GM19328 (cell line): ENCODE results near the gene LSP1.

Source experiments
- ATAC-seq: cut with Tn5 transposase; IDR thresholded peaks from one replicate; pipeline ENCODE4 v1.9.1; 2021; ENCODE audit warnings: mild to moderate bottlenecking, moderate library complexity; ENCODE audit not compliant: unreplicated experiment

LSP1 gene

DNA sequence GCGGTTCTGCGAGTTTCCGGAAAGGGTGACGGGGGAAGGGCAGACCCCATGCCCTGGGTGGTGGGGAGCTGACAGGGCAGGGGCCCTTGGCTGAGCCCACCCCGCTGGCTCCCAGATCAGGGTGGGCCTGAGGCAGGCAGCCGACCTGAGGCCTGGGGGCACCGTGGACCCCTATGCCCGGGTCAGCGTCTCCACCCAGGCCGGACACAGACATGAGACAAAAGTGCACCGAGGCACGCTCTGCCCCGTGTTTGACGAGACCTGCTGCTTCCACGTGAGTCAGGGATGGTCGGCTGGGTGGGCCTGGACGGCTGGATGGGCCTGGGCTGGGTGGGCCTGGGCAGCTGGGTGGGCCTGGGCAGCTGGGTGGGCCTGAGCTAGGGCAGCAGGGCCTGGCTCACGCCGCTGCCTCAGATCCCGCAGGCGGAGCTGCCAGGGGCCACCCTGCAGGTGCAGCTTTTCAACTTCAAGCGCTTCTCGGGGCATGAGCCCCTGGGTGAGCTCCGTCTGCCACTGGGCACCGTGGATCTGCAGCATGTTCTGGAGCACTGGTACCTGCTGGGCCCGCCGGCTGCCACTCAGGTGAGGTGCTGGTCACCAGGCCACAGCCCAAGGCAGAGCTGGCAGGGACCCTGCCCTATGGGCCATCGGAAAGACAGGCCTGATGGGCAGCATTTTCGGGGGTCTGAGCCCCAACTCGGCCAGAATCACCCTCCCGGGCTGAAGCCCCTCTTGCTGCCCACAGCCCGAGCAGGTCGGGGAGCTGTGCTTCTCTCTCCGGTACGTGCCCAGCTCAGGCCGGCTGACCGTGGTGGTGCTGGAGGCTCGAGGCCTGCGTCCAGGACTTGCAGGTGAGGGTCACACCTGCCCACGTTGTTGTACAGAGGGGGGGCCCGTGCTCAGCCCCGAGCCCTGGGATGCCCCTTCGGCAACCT, 16.6 kb upstream of the LSP1 start:
- ATAC-seq: no peak

DNA sequence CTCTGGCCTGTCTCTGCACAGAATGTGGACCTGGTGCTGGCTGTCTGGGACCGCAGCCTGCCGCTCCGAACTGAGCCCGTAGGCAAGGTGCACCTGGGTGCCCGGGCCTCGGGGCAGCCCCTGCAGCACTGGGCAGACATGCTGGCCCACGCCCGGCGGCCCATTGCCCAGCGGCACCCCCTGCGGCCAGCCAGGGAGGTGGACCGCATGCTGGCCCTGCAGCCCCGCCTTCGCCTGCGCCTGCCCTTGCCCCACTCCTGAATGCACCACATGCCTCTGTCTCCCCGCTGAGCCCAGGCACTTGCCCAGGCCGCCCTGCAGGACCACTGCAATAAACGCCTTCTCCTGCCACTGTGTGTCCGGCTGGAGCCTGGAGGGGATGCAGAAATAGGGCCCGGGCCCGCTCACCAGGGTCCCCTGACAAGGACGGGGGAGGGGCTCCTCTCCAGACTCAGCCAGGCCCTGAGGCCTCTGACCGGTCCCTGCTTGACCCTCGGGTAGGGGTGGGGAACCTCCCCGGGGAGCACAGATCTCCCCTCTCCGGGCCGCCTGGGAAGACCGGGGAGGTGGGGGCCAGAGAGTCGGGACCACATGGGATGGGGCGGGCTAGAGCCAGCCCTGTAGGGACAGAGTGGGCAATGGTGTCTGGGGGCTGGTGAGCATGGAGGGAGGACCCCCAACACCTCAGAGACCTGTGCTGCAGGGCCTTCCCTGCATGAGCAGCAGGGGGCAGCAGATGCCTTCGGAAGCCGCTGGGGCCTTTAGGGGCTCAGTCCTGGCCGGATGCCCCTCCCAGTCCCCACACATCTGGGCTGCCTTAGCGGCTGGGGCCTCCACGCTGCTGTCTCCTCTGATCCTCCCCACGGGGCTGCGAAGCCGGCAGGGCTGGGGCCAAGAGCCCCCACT, 15.5 kb upstream of the LSP1 start:
- ATAC-seq: peak; percentile 59

DNA sequence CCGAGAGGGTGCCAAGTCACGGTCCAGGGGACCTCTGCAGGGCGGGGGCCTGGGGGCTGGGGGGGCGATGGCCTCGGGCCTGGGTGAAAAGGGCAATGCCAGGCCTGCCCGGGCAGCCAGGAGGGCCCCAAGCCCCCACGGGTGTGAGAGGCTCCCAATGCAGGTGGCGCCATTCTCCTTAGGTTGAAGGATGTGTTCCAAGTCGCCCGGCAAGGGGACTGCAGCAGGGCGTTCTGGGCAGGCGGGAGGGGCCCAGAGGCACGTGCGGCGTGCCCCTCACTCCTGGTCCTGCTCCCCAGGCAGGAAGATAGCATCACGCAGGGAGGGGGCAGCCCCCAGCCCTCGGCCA, 14.8 kb upstream of the LSP1 start:
- ATAC-seq: no peak

DNA sequence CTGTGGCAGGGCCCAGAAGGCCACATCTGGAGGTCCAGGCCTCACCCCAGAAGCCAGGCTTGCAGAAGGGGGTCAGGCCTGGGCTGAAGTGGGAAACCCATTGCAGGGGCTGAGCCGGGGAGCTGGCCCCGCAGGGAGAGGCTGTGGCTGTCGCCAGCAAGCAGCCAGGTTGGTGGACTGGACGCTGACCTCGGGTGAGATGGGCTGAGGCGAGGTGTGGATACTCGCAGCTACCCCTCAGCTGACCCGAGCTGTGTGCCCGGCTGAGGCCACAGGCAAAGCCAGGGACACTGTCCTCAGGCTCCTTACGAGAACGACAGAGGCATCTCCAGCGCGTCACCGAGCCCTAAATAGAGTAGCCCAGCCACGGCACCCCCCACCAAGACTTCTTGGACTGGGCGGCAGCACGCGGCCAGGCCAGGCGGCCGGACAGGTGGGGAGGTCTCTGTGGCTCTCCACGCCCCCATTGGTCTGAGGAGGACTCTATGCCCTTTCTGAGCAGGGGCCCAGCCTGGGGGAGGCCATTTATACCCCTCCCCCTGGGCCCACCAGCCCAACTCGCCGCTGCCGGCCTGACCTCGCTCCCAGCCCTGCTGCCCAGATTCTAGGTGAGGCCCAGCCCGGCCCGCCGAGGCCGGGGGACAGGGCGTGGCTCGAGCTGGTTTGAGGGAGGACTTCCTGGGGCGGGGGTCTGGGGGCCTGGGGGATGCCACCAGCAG, 14.3 kb upstream of the LSP1 start, which contains the start of gene TNNI2:
Gene TNNI2 (plus strand): TSS at position 556 of the 719 bp plus-strand sequence. CDS start 716 bp downstream, outside the sequence.
- ATAC-seq: no peak

DNA sequence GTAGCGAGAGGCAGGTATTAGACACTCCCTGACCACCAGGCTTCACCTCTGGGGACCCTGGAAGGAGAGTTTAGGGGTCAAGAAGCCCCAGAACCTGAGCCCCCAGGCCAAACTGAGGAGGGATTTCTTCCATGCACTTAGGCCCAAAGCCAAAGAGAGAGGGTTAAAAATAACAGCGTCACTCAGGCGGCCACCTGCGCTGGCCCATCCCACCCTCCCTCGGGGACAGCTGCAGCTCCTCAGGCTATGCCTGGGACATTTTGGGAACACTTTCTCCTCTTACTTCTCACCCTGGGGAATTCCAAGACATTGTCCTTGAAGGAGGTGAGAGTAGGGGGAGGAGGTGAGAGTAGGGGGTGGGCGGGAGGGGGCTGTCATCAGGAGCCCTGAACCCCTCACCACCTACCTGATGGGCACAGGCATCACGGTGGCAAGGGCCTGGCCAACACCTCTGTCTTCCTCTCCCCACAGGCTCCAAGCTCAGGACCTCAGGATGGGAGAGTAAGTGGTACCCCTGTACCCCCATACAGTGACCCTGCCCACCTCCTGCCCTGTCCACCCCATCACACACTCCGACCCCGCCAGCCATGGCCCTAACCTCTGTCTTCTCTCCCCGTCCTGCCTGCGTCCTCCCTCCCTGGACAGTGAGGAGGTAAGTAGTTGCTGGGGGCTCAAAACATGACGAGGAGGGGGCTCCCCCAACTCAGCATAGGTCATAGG, 13.5 kb upstream of the LSP1 start:
- ATAC-seq: no peak

DNA sequence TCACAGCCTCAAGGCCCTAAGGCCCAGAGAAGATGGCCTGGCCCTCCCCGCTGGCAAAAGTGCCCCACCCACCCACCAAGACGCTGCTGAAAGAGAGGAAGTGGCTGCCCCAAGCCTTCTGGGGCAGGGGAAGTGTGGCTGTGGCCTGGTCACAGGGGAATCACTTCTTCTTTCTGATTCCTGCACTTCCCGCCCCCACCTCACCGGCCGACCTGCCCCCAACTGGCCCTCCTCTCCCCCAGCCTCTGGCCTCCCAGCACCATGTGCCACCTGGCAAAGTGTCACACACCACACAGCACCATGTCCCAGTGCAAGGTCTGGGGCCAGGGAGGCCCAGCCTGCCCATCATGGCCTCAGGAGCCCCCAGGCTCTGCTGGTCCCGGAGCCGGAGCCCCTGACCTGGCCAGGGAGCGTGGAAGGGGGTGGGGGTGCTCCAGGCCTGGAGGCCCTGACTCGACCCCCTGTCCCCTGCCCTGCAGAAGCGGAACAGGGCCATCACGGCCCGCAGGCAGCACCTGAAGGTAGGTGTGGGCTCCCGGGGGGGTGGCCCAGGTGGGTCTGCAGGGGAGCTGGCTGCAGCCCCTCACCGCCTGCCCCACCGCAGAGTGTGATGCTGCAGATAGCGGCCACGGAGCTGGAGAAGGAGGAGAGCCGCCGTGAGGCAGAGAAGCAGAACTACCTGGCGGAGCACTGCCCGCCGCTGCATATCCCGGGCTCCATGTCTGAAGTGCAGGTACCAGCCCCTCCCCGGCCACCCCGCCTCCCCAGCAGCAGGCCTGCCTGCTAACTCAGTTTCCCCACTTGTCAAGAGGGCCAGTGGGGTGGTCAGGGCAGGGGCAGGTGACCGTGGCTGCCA, 12.7 kb upstream of the LSP1 start:
- no peak for ATAC-seq

DNA sequence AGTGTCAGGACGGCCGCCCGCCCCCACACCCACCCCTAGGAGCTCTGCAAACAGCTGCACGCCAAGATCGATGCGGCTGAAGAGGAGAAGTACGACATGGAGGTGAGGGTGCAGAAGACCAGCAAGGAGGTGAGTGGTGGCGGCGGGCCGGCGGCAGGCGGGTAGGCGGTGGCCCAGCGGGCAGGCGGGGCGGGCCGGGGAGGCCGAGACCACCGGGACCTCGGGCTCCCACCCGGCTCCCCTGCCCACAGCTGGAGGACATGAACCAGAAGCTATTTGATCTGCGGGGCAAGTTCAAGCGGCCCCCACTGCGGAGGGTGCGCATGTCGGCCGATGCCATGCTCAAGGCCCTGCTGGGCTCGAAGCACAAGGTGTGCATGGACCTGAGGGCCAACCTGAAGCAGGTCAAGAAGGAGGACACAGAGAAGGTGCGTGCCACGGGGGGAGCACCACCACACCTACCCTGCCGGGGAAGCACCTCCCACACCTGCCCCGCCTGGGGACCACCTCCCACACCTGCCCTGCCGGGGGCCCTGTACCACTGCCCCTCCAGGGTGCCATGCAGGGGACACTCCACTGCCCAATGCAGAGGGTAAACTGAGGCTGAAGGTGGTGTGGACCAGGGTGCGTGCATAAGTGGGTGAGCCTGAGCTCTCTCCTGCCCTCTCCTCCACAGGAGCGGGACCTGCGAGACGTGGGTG, 12.0 kb upstream of the LSP1 start:
- no peak for ATAC-seq

DNA sequence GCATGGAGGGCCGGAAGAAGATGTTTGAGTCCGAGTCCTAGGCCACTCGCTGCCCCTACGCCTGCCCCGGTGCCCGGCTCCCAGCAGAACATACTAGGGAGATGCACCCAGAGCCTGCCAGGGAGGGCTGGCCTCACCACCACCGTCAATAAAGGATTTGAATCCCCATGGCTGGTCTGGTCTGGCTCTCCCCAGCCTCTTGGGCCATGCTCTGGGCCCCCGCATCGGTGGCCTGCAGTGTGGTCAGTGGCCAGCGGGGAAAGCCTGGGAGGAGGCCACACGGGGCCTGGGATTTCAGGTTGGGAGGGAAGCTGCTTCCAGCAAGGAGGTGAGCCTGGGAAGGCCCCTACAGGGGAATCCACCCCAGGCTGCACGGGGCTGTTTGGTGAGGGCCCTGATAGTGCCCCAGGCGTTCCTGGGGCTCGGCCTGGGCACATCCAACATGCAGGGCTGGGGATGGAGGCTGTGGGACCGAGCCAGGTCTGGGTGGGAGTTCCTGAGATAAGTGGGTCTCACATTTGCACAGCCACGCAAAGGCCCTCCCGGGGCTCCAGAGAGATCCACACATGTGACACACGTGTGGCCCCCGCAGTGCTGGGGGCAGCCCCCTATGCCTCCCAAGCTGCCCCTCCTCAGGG, 11.3 kb upstream of the LSP1 start:
- ATAC-seq: no peak

DNA sequence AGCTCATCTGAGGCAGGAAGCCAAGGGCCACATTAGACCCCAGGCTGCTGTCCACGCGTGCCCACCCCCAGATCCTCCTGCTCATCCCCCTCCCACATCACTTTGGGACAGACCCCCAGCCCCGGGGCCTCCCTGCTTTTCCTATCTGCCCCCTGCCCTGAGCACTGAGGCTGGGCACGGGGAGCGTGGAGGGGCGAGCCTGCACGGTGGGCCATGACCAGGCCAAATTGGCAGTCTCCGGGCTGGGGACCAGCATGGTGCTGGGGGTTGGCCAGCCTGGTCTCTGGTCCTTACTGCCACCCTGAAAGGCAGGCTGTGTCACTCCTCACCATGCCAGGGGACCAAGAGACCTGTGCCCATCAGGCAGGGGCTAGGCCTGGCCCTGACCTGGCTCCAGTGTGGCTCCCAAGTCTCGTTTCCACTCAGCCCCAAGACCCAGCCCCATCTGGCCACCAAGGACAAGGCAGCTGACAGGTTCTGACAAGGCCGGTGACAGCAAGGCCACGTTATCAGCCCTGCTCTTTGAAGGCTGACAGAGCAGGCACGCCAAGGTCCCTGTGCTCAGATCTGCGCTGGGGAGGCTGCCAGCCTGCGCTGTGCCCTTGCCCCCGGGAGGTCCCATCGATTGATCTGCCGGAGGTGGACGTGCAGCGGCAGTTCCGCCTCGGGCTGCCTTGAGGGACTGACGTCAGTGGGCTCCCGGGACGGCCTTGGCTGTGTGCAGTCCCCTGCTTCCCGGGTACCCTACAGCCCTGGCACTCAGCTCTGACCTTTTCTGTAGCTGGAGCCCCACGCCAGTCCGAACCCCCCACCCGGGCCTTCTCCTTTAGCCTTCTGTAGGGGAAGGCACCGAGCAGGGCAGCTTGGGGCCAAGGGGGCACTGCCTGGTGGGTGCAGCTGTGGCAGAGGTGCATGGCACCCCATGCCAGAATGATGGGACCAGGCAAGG, 10.5 kb upstream of the LSP1 start:
- ATAC-seq: no peak

DNA sequence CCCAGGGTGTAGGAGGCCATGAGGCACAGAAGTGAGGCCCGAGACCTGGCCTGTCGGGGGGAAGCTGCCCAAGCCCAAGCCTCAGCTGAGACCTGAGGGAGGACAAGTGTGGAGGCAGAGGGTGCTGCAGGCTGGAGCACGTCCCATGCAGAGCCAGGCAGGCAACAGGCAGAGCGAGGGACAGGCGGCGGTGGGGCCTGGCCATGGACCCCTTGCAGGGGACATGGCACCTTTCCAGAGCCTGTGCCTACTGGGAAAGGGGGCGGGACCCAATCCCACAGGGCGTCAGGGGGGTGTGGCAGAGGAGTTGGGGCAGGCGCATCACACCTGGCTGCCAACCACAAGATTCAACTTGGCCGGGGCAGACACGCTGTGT, 9.8 kb upstream of the LSP1 start:
- no peak for ATAC-seq

DNA sequence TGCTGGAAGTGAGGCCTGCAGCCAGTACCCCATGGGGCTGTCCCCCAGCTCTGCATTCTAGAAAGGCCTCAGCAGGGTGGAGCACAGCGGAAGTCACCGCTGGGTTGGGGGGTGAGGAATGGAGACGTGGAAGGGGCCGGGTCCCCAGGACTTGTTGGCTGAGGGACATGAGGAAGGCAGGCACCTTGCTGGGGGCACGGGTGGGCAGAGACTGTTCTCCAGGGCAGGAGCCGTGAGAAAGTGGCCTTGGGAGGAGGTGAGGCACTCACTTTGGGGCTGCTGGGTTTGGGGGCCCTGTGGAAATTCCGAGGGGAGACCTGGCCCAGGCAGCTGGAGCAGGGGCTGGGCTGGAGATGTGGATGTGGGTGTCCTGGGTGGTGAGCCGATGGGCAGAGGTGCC, 9.1 kb upstream of the LSP1 start:
- no peak for ATAC-seq

DNA sequence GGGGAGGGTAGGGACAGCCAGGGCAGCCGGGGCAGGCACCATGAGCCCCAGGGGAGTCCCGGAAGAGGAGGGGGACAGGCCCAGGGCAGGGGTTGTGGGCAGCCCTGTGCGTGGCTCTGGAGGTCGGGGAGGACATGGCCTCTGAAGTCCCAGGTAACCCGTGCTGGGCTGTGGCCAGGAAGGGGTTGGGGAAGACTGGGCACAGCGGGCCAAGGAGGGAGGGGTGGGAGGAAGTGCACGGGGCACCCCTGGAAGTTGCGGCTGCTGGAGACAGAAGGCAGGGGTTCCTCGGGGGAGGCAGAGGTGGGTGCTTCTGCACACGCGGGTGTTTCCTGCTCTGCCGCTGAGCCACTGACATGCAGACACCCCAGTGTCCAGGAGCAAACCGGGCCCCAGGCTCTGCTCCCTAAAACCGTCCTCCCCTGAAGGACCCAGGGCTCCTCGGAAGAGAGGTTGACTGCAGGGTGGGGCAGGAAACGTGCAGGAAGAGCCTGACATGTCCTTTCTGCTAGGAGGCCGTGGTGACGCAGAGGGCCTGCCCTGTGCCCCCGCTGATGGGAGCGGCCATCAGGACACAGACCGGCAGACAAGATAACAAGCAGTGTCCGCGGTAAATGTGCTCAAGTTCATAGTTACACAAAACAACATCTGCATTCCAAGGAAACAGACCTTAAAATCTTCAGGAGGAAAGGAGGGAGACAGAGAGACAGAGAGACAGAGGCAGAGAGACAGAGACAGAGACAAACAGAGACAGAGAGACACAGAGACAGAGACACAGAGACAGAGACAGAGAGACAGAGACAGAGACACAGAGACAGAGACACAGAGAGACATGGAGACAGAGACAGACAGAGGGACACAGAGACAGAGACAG, 8.4 kb upstream of the LSP1 start:
- ATAC-seq: no peak

DNA sequence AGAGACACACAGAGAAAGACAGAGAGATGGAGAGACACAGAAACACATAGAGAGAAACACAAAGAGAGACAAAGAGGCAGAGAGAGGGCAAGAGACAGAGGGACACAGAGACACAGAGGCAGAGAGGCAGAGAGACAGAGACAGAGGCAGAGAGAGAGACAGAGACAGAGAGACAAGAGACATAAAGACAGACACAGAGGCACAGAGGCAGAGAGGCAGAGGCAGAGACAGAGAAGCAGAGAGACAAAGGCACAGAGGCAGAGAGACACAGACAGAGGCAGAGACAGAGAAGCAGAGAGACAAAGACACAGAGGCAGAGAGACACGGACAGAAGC, 7.8 kb upstream of the LSP1 start:
- no peak for ATAC-seq

DNA sequence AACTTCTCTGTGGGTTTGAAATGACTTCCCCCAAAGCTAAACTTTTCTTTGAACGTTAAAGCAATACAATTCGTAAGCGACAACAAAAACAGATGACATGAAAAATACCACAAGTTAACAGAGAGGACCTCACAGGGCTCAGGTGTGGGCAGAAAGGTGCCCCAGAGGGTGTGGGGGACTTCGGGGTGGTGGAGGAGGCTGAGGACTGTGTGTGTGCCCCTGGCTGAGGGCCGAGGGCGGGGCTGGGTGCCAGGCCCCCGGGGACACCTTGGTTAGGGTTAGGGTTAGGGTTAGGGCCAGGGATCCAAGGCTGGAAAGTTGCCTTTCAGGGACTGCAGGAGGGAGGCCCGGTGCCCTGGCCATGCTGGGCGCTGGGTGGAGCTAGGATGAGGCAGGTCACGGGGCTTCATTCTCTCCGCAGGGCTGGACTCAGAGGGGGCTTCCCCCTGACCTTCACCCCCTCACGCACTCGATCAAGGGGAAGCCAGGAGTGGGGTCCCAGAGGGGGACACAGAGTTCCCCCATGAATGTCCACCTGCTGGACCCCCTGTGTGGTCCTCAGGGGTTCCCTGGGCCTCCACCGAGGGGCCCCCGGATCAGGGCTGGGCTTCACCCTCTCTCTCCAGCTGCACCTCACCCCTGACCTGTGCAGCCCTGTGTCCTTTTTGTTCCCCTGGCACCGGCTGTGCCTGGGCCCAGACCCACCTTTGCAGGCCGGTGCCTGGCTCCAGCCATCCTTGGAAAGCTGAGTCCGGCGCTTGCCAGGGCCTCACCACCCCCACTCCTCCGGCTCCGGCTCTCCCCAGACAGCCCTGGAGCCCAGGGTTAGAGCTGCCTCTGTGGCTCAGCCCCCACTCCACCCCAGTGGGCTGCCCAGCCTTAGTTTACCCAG, 7.1 kb upstream of the LSP1 start:
- no peak for ATAC-seq

DNA sequence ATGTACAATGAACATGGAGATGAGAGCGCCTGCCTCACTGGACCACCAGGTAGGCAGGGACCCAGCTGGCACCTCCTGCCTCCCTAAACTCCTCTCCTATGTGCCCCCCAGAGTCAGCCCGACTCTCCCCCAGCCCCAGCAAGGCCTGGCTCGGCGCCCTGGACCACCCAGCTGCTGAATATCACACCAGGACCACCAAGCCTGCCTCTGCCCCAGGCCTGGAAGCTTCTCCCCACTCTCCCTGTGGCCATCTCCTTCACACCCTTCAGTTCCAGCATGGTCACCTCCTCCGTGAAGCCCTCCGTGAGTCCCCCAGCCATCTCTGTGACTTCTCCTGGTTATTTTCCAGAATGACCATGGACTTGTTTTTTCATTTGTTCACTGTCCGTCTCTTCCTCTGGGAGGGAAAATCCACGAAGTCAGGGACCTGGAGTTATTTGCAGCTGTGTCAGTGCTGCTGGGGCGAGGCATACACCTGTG, 6.4 kb upstream of the LSP1 start:
- no peak for ATAC-seq
